OCI-LY3 (cell line): ENCODE data around the gene ROBO1.

Experiments
- CTCF ChIP-seq: fragments of 200-600, 300-600 bp; sonication (generic); IDR thresholded peaks from 2 replicates; pipeline ENCODE4 v1.5.1; 2014; ENCODE audit warnings: antibody characterized with exemption, low read length, low read depth
- EZH2phosphoT487 ChIP-seq: fragments of 200-600 bp; shearing (Covaris generic); IDR thresholded peaks from 2 replicates; pipeline ENCODE4 v1.6.1; 2018; ENCODE audit warnings: antibody characterized with exemption, mixed run types, low read depth

- TF ChIP-seq CTCF (no peak), EZH2phosphoT487 (no peak)
These were observed 653.9 kb downstream of the ROBO1 start for GRCh38 chr3:79113876-79114275.
